NCI-H748 (cell line): ENCODE results near the gene HPS4.
"Not testable (repeated sequence)": the region's sequence is repeated elsewhere in the genome, so short reads cannot be mapped to it uniquely, and the experiment has no call there.

ENCODE experiments used
- DNase-seq: peaks from one replicate; lab custom pipeline; 2025; ENCODE audit not compliant: unreplicated experiment; lab: John Stamatoyannopoulos, UW

Gene HPS4

DNA sequence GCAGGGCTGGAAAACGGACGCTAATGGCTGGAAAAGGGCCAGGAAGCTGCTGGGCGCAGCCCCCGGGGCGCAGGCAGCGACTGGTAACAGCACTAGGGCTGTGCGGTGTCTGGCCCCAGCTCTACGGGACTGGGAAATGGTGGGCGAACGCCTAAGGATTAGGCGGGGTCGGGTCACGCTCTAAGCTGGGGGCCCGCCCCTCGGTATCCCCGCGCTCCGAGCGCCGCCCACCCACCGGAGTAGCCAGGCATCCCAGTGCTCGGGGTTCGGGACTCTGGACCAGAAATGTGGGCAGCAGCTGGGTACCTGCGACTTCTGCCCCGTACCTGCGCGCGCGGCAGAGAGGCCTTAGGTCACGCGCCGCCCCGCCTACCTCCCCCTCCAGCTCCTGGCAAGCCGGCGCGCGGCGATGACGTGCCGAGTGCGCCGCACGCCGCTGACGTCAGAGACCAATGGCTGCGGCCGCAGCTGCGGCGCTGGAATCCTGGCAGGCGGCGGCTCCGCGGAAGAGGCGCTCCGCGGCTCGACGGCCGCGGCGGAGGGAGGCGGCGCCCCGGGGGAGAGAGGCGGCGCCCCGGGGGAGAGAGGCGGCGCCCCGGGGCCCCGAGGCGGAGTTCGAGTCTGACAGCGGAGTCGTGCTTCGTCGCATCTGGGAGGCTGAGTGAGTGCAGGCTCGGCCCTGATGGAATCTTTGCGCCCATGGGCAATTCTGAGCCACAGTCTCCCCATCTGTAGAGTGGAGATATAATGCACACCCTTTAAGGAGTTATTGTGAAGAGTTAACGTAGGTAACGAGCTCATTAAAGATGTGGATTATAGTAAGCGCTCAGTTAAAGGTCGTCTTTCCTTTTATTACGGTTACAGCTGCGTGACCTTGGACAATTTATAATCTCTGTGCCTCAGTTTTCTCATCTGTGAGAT lies at the start of gene HPS4, which contains the start of gene SRRD:
Gene HPS4, minus strand, starts transcription at position 345 of the 921 bp plus-strand sequence. CDS start 2,021 bp downstream, outside the sequence.
Gene SRRD, plus strand, starts transcription at position 439 of the 921 bp plus-strand sequence. Its CDS starts 14 bp downstream, at position 453.
- DNase-seq: peak; percentile 87

DNA sequence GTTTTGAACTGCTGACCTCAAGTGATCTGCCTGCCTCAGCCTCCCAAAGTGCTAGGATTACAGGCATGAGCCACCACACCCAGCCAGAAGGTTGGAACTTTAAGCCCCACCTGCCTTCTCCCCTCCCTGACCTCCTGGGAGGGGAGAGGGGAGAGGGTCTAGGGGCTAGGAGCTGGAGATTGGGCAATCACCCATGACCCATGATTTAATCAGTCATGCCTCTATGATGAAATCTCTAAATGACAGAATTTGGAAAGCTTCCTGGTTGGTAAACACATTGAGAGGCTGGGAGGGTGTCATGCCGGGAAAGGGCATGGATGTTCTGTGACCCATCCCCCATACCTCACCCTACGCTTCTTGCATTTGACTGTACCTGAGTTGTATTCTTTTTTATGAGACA lies 45.8 kb upstream of the HPS4 start:
- DNase-seq: no peak

DNA sequence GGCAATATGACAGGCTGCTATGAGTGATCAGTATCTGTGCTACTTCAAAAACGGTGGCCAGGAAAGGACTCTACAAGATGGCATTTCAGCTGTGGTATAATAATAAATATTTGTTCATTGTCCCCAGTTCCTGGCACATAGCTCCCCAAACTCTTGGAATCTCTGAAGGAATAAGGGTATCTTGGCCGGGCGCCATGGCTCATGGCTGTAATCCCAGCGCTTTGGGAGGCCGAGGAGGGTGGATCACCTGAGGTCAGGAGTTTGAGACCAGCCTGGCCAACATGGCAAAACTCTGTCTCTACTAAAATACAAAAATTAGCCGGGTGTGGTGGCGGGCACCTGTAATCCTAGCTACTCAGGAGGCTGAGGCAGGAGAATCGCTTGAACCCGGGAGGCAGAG lies 44.9 kb upstream of the HPS4 start:
- DNase-seq: not testable (repeated sequence)

DNA sequence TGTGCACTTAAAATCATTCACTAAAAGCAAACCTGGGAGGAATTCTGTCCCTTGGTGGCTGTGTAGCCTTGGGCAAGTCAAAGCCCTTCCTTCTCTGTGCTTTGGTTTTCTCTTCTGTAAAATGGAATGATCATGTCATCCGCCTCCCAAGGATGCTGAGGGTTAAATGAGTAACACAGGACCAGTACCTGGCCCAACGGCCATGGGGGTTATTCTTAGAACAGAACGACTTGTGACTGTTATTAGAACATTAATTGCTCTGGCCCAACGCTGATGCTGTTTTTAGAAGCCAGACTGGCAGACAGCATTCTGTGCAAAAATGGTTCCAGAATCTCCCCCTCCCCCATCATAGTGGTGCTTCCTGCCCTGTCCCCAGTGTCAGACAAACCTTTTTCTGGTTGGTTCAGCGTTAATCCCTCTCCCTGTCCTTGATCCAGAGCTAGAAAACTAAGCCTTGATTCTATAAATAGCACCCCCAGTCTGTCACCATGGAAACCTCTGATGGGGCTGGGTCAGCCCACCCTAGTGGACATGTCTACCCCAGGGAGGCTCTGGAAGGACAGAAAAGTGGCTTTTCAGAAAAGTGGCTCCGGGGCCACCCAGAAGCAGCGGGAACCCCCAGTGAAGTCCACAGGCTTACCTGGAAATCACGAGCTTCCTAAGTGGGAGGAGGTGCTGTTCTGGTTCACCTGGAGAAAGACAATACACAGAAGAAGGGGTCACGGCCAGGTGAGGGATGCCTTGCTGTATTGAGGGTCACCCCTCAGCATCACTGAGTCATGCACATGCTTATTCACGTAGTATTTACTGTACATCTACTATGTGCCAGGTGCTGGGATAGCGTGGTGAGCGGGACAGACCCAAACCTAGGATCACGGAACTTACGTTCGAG lies 44.2 kb upstream of the HPS4 start:
- no peak for DNase-seq

DNA sequence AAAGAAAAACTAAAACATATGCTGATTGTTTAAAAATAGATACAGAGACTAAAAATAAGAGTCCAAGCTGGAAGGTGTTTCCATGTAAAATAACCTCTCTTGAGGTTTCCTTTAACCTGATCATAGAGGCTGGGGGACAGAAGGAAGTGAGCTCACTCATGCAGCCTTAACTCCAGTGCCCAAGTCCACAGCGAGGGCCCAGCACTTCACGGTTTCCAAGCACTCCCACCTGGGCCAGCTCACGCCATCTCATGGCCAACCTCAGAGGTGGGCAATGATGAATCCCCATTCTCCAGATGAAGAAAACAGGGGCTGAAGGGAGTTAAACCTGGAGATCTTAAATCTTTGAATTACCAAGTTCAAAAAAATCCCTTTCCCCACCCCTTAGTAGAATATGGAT lies 43.6 kb upstream of the HPS4 start:
- no peak for DNase-seq

DNA sequence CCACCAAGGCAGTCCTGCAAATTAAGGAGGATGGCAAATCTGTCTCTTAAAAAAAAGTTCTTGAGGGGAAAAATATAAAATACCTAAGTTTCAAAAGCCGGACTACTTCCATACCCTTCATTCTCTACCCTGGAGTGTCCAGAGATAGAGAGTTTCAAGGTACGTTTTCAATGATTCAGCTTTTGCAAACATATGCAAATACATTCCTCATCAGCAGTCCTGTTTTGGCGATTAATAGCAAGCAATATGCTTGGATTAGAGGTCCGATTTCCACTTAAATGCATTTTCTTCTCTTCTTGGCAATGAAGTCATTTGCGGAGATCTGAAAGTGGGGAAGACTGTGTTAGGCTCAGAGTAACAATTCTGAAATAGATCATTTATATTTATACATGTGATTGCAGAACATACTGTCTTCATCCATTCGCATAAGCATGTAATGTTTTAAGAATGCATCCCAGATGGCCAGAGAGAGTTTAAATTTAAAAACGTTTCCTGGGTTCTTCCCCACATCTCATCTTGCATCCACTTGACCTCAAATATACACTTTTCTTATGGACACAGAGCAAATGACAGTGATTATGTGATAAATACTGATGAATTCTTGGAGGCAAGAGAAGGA lies 42.5 kb upstream of the HPS4 start:
- DNase-seq: no peak

DNA sequence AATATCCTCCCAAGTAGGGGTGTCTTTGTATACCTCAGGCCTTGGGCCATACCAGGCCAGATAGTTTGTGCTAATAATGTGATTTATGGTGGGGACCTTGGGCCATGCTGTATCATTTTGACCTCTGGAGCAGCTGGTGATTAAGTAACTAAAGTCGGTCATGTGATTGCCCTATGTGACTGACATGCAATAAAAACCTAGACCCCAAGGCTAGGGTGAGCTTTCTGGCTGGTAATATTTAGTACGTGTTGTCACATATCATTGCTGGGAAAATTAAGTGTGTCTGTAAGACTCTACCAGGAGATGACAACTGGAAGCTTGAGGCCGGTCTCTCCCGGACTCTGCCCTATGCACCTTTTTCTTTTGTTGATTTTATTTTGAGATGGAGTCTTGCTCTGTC lies 41.3 kb upstream of the HPS4 start:
- DNase-seq: no peak

DNA sequence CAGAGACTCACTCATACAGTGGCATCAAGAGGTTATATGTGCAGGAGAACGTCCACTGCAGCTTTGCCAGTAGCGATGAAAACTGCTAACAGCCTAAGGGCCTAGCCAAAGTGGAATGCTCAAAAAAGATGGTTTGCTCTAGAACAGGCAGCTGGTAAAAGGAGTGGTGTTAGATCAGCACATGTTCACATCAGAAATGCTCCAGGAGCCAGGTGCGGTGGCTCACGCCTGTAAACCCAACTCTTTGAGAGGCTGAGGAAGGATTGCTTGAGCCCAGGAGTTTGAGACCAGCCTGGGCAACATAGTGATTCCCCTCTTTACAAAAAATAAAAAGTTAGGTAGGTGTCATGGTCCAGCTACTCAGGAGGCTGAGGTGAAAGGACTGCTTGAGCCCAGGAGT lies 39.0 kb upstream of the HPS4 start:
- DNase-seq: no peak

DNA sequence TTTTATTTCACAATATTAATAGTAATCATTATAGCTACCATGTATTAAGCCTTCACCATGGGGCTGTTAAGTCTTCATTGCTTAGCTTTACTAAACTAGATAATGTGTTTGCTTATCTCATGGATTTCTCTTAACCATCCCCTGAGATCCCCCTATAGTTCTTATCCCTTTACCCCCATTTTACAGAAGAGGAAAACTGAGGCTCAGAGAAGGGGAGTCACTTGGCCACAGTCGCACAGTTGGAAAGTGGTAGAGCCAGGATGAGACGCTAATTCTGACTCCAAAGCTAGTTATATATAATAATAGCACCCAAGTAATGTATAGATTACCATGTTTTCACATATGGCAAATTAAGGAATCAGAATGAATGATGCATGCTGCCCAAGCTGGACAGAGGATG lies 38.4 kb upstream of the HPS4 start:
- DNase-seq: no peak

DNA sequence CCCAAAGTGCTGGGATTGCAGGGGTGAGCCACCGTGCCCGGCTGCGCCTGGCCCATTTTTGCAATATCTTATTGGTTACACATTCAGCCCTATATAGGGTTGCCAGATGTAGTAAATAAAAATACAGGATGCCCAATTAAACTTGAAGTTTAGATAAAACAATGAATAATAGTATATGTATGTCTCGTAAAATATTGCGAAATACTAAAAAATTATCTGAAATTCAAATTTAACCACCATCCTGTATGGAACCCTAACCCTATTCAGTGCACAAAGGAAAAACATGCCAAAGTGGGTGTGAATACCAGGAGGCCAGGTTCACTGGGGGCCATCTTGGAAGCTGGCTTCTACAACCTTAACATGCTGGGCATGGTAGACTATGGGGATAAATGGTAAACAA lies 33.8 kb upstream of the HPS4 start:
- DNase-seq: no peak

DNA sequence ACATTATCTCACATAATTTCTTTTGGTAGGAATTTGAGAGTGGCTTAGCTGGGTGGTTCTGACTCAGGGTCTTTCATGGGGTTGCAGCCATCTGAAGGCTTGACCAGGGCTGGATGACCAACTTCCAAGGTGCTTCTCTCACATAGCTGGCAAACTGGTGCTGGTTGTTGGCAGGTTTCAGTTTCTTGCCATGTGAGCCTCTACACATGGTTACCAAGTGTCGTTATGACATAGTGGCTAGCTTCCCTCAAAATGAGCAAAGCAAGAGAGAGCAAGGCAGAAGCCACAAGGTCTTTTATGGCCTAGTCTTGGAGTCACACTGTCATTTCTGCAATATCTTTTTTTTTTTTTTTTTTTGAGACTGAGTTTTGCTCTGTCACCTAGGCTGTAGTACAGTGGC lies 32.9 kb upstream of the HPS4 start:
- DNase-seq: no peak

DNA sequence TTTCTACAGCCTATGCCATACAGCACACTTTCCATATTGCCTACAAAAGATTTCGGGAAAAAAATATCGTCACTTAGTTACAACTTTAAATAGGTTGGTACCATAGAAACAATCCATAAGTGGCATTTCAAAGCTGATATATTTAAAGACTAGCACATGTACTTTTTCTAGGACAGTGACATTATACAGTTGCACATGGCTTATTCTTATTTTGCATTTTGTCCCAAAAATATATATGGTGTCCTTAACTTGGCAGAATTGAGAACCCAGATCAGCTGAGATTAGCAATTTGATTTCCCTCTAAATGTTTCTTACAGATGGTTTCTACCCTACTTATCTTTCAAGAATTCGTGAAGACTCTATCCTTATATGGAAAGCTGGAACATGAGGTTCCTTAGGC lies 32.3 kb upstream of the HPS4 start:
- DNase-seq: no peak

DNA sequence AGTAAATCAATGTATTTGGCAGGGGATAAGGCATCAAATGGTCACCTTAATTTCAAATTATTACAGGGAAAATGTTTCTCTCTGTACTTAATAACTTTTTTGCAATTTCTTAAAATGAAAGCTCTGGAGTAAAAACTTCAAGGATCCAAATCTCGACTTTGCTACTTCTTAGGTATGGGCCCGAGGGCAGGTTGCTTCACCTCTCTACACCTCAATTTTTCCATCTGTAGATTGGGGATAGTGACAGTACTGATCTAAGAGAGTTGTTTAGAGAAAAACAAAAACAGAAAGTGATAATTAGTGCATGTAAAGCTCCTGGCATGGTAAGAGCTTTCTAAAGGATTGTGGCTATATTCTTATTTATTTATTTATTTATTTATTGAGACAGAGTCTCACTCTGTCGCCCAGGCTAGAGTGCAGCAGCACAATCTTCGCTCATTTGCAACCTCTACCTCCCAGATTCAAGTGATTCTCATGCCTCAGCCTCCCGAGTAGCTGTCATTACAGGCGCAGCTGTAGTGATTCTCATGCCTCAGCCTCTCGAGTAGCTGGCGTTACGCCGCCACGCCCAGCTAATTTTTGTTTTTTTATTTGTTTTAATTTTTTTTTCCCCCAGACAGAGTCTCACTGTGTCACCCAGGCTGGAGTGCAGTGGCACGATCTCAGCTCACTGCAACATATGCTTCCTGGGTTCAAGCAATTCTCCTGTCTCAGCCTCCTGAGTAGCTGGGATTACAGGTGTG lies 31.0 kb upstream of the HPS4 start:
- no peak for DNase-seq

DNA sequence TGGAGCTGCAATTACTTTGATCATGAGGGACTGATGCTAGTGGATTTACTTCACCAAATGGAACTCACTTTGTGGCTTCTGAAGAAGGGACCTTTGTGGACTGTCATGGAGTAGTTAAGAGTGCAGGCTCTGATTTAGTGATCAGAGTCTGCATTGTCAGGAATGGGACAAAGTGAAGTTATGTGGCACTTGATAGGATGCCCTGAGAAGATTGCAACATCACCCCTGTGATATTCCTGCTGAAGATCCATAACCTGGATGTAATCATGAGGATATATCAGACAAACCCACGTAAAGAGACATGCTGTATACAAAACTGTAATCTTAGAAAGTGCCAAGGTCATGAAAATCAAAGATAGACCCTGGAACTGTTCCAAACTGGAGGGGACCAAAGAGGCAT lies 30.3 kb upstream of the HPS4 start:
- no peak for DNase-seq

DNA sequence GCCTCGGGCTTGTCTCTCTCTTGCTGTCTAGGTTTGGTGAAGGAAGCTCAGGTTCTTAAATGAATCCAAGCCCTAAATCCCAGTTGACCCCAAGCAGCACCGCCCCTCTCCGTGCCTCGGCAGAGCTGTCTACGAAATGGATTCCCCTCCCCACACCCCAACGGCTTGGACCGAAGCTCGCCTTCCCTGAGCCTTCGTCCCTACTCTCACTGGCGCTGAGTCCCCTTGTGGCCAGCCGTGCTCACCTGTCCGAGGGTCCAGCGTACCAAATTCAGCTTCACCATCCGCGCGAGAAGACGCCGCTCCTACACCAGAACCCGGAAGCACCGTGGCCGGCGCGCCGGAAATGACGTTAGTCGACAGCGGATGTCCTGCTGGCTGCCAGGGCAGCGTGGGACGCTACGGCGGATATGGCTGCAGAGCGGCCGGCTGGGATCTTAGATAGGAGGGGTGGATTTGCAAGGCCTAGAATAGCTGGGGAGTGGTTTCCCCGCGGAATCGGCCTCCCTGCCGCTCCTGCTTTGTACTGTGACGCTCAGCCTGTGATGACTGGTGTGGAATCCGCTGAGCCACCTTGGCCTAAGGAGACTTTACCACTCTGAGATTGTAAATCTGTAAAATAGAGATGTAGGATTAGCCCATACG lies 28.7 kb upstream of the HPS4 start, which contains the start of gene TFIP11:
Gene TFIP11, minus strand, starts transcription at position 325 of the 645 bp plus-strand sequence. CDS start 2,201 bp downstream, outside the sequence.
- DNase-seq: peak; percentile 89

DNA sequence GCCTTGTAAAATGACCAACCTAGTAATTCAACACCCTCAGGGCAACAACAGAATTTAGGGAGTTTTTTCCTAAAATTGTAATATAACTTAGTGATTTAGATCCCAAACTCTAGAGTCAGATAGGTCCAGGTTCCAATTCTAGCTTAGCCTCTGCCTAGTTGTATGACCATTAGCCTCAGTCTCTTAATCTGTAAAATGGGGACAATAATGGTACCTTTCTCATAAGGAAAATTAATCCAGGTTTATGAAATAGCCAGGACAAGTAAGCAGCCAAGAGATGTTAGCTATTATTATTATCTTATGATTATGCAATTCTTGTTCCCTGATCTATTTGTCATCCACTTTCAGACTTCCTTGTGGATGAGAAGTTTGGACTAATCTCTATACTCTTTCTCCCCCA lies 24.6 kb upstream of the HPS4 start:
- DNase-seq: no peak

DNA sequence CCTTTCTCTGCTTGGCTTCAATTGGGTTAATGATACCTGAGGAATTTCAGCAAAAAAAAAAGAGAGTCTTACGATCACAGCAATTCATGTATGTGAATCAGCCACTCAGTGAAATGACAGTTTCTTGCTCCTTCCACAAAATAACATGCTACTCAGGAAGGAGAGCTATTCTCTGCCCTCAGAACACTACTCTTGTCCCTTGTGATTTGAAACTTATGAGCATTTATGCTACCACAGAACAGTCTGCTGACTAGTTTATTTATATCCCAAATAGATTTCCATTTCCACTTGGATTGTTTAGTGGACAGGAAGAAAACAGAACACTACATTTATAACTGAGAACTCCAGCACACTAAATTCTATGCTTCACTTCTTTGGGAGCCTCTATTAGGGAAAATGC lies 20.2 kb upstream of the HPS4 start:
- no peak for DNase-seq

DNA sequence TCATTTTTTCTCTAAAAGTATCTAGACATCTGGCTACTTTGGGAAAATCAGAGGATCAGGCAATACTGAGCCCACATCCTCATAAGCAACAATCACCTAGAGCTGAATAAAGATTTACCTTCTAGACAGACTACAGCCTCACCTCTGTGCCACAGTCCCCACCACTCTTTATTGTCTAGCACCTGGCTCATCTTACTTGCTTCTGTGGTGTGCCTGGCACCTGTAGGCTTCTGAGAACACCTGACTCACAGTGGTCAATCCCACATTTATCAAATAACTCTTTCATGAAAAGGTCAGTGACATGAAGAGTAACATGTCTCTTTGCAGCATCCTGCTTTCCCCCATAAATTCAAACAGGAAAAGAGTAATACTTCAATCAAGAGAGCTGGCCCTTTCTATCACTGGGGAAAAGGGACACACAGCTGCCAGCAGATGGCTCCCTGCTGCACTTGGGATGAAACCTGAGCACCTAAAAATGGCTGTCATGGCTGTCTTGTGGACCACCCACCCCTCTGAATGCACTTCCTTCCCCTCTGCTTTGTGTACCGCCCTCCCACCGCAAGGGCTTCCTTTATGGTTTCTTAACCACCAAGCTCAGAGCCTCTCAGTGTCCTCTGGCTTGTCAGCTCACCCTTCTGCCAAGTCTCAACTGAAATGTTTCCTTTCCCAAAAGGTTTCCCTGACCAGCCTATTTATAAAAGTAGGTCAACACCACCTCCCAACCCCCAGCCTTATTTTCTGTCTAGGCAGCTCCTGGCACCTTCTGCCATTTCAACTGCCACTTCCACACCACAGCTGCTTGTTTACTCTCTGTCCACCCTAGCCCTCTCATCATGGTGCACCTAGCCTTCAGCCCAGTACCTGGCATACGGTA lies 19.3 kb upstream of the HPS4 start:
- DNase-seq: peak; percentile 24

DNA sequence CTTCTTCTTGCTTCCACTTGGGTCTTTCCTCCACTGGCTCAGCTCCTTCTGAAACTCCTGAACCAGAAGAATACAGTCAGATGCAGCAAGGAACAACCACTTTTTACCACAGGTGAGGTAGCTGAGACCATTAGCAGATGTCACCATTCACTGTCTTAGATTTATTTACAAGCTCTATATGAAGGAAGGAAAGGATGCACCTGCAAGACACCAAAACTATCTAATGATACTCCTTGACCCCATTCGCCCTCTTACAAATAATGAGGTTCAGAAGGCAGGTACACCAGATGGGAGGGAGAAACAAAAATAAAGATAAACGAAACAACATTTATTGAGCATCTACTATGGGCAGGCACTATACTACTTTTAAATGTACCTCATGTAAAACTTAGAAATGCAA lies 18.4 kb upstream of the HPS4 start:
- DNase-seq: no peak
